GM18498 (cell line): ENCODE measurements around the gene PPIF.

ENCODE experiments used
- ATAC-seq: cut with Tn5 transposase; IDR thresholded peaks from one replicate; pipeline ENCODE4 v1.9.1; 2021; ENCODE audit warnings: mild to moderate bottlenecking, moderate library complexity; ENCODE audit not compliant: unreplicated experiment

PPIF gene

DNA sequence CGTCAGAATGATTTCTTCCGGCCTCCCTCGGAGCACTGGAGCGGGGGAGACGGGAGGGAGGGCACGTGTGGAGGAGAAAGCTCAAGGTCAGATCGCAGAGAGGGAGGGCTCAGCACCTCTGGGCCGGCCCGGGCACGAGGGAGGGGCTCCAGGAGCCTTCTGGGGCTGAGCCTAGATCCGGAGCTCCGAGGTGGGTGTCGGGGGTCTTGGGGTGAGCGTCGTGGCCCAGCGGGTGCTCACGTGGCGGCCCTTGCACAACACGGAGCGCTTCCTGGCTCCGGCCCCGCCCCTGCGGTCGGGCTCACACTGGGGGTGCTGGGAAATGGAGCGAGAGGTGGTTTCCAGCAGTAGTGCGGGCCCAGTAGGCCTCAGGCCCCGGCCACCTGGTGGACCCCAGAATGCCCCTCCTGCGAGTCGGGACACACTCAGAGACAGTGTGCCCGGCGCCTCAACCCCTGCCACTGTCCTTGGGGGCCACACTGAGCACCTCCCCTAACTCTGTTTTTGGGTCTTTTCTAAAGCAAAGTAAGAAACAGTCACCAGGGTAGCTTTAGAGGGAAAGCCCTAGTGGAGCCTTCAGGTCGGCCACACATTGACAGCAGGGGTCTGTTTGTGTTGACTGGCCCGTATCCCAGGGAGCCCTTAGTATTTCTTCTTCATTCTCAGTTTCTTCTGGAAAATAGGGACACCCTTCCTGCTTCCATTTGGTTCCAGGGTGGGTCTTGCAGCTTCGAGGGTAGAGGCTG lies 798 bp downstream of the PPIF start:
- ATAC-seq, result peak; percentile 73

DNA sequence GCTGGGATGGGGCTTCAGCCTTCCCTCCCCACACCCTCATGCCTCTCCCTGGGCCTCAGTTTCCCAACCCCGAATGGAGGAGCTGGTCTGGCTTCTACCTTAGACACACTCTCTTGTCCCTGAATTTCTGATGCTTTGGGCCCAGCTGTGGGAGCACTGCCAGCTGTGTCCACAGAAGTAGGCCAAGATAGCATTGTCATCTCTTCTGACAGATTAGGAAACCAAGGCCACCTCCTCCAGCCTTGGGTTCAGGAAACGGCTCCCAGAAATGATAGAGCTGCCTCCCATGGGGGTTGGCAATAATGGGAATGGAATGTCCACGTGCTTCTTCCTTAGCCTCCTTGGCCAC lies 1.3 kb downstream of the PPIF start:
- ATAC-seq, result no peak

DNA sequence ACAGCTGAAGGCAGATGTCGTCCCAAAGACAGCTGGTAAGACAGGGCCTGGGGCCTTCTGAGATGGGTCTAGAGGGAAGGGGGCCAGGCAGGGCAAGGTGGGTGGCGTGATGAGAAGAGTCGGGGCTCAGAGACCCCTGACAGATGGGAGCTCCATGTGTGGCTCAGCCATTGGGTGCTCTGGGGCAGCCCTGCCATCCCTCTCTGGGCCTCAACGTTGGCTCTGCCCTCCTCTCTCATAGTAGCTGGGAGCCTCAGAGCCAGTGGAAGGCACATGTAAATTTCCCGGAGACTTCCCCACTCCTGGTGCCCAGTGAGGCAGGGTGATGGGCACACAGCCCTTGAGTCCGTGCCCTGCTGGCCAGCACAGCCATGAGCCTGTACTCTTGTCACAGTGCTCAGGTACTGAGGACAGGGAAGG lies 1.8 kb downstream of the PPIF start:
- ATAC-seq, result no peak

DNA sequence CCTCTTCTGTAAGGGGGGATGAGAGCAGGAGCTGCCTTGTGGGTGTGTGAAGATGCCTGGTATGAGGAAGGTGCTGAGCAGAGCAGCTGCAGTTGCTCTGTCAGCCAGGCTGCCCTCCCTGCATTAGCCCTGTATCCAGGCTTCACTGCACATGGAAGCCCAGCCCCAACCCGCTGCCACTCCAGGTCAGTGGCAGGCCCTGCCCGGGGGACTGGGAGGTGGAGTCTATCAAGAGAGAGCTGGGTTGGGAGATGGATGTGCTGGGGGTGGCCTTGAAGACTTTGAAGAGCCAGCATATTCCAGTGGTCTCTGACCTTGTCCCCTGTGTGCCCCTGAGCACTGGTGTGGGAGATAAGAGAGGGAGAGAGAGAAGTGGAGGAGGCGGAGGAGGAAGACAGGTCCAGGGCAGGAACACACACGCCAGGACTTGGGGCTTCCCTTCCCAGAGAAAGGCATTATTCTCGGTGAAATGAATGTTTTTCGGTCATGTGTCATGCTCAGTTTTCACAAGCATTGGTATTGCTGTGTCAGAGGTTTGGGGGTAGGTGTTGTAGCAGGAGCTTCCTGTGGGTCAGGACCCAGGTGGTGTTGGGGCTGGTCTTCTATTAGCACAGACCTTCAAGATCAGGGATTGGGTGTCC lies 2.6 kb downstream of the PPIF start:
- ATAC-seq, result no peak

DNA sequence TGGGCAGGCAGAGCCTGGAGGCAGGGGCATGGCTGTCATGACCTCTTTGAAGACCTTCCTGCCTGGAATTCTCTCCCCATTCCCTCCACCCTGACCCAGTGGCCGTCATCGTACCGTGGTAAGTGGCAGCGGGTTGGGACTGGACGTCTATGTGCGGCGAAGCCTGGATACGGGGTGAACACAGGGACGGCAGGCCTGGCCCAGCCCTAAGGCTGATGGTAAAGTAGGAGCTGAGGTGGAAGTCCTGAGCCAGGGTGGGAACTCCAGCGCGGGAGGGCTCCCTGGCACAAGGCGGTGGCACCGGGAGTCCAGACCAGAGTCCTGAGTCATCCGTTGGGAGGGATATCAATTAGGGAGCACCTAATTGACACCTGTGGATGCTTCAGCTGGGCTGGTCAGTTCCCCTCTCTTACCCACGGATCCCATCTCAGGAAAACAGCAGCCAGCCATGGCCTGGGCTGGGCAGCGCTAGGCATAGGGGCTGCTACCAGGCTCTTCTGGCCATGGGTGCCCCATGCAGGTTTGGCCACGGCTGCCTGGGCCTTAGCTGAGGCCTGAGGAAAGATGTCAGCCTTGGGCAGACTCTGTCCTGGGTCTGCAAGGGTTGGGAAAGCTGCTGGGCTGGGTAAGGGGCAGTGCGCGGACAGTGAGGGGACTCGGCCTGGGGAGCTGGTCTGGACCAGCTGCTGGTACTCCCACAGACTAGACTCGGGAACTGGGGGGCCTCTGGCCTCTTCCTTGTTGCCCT lies 3.3 kb downstream of the PPIF start:
- ATAC-seq, result no peak

DNA sequence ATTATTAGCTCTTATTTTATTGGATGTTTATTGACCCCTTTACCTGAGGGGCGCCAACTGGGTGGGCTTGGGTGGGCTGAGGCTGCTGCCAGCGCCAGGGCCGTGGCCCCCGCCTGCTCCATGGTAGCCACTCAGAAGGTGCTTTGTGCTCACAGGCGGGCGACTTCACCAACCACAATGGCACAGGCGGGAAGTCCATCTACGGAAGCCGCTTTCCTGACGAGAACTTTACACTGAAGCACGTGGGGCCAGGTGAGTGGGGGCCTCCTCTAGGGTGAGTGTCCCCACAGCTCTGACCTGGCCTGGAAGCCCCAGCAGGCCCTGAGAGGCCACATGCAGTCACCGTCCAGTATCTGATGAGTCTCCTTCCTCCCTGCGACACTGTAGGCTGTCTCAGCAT lies 4.1 kb downstream of the PPIF start:
- no peak for ATAC-seq

DNA sequence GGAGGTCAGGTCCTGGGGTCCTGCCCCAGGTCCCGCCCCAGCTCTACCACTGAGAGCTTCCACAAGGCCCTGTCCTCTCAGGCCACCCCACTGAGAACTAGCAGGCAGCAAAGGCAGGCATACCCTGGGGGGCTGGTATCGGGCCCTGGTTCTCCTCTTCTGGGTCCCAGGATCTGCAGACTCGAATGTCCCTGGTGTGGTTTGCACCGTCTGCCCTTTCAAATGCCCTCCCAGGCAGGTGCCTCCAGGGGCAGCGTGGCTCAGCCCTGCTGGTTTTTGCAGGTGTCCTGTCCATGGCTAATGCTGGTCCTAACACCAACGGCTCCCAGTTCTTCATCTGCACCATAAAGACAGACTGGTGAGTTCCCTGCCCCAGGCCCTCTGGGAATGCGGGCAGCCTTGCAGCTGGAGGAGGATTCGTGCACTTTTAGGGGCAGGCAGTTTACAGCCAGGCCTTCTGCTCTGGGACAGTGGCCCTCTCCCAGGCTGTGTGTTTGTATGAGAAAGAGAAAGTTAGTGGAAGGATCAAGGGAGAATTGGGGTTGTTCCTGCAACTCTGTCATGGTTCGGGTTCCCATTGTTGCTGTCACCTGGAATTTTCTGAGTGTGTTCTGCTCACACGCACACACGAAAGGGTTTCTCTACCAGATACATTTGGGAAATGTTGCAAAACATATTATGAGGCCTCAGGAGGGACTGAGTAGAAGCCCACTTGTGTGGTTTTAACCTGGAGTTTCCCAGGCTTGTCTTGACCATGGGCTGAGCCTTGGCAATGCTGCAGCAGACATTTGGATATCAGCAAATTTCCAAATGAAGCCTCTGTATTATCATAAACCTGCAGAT lies 5.0 kb downstream of the PPIF start:
- no peak for ATAC-seq

DNA sequence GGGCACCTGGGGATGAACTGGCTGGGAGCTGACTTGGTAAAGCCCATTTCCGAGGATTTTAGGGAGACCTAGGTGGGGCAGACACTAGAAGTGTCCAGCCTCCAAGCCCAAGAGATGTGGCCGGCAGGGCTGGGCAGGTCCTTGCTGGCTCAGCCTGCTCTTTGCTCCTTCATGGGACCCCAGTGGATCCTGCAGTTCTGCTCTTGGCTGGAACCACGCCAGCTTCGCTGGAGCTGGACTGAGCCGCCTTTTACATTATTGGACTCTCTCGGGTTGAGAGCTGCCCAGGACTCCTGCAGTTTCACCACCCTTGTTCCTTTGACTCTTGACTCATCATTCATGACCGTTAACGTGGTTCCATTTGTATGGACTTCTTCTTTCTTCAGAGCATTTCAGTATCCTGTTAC lies 5.7 kb downstream of the PPIF start:
- no peak for ATAC-seq

DNA sequence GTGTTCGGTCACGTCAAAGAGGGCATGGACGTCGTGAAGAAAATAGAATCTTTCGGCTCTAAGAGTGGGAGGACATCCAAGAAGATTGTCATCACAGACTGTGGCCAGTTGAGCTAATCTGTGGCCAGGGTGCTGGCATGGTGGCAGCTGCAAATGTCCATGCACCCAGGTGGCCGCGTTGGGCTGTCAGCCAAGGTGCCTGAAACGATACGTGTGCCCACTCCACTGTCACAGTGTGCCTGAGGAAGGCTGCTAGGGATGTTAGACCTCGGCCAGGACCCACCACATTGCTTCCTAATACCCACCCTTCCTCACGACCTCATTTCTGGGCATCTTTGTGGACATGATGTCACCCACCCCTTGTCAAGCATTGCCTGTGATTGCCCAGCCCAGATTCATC lies 6.5 kb downstream of the PPIF start:
- no peak for ATAC-seq

DNA sequence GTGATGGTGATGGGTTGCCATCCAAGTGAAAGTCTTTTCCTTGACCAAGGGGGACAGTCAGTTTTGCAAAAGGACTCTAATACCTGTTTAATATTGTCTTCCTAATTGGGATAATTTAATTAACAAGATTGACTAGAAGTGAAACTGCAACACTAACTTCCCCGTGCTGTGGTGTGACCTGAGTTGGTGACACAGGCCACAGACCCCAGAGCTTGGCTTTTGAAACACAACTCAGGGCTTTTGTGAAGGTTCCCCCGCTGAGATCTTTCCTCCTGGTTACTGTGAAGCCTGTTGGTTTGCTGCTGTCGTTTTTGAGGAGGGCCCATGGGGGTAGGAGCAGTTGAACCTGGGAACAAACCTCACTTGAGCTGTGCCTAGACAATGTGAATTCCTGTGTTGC lies 6.9 kb downstream of the PPIF start:
- ATAC-seq, result no peak

DNA sequence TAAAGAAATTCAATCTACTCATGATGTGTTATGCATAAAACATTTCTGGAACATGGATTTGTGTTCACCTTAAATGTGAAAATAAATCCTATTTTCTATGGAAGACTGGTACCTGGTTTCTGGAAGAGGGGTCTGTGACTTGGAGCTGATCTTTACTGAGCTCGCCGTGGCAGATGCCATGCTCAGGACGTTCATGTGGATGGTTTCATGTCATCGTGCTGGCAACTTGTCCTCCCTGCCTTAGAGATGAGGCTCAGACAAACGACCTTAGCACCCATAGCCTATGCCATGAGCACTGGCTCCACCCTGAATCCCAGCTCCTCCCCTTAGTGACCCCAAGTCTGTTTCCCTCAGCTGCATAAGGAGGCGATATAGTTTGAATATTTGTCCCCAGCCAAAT lies 7.3 kb downstream of the PPIF start:
- ATAC-seq, result no peak

DNA sequence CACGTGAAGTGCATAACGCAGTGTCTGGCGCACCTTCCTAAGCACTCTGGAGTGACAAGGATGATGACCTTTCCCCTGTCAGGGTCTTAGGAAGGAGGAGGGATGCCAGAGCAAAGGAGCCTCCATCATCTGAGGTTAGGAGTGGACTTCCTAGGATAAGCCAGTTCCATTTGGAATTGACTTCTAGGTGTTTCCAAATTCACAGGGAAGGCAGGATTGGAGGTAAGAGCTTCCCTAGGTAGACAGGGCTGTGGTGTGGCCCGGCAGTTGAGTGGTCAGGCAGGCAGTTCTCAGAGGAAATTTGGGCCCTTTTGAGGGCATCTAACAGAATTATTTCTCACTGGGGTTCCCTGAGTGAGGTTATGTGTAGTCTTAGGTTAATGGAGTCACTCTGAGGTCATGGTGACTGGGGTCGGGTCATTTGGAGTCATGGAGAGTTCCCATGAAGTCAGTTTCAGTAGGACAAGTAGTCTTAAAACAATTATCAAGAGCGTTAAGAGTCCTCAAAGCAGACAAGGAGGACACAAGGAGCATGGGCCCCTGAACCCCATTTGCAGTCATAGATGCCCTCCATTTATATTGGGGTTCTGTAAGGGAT lies 8.2 kb downstream of the PPIF start:
- ATAC-seq, result no peak

DNA sequence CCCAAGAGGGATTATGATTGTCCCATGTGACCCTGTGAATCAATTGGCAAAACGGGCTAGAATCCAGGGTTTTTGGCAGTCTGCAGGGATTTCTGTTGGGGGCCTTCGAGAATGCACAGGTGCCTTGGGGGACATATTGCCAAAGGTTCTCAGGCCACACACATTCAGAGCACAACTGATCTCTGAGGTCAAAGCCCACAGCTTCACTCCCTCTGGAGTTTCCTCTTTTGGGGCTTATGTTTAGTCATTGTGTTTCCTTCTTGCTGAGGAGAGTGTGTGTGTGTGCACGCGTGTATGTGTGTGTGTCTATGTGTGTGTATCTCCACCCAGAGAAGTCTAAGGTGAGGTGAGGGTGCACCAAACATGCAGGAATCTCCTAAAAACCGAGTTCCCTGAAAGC lies 8.8 kb downstream of the PPIF start:
- no peak for ATAC-seq

DNA sequence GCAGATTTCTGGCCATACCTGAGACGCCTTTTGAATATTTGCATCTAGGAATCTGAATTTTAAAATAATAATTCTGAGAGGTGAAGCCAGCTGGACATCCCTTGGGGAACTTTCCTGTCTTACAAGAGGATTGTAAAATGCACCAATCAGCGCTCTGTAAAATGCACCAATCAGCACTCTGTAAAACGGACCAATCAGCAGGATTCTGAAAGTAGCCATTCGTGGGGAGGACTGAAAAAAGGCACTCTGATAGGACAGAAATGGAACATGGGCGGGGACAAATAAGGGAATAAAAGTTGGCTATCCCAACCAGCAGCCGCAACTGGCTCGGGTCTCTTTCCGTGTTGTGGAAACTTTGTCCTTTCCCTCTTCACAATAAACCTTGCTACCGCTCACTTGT lies 9.9 kb downstream of the PPIF start:
- ATAC-seq, result no peak

DNA sequence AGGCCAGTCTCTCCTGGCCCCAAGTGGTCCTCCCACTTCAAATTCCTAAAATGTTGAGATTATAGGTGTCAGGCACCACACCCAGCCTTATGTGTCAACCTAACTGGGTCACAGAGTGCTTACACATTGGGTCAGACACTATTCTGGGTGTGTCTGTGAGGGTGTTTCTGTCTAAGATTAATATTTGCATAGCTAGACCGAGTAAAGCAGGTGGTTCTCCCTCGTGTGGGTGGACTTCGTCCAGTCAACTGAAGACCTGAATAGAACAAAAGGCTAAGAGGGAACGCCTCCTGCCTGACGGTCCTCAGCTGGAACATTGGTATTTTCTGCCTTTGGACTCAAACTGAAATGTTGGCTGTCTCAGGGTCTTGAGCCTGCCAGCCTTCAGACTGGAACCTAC lies 11.5 kb downstream of the PPIF start:
- ATAC-seq, result no peak

DNA sequence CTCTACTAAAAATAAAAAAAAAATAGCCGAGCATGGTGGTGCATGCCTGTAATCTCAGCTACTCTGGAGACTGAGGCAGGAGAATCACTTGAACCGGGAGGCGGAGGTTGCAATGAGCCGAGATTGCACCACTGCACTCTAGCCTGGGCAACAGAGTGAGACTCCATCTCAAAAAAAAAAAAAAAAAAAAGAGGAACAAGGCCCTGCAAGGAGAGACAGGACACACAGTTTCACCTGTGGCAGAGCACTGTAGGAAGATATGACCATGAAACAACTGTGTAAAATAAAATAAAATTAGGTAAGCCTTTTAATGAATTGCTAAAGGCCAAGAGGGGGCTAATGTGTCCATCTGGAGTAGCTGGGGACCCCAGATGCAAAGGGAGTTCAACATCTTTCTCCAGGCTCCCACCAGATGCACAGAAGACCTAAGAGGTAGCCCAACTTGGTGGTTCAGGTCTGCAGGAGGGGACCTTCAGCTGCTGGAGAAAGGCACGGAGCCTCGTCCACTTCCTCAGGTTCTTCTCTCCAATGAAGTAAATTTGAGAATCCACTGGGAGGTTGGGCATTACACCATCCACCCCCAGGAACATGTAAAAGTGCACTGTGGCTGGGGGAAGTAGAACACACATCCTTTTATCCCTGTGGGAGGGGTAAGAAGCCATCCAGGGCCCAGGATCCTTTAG lies 12.7 kb downstream of the PPIF start:
- ATAC-seq, result no peak

DNA sequence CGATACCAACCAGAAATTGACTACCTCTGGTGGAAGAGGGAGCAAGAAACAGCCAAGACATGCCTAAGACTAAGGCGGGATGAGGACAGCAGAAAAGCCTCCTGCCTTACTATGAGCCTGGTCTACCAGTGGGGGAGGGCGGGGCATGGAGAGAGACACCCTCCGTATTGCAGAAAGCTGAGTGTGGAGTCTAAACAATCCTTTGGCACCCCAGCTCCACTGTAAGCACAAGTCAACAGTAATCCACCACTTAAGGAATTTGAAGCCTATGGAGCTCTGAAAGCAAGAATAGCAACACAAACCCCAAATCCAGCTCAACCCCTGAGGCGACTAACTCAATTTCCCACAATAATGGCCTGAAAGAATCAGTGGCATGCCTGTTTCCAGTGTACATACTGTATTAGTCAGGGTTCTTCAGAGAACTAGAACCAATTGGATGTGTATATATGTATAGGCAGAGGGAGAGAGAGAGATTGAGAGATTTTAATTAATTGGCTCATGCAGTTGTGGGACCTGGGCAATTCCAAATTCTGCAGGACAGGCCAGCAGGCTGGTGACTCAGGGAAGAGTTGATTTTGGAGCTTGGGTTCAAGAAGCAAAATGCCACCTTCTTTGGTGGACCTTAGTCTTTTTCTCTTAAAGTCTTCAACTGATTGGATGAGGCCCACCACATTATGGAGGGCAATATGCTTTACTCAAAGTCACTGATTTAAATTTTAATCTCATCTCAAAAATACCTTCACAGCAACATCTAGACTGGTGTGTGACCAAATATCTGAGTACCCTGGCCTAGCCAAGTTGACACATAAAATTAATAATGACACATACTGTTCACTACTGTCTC lies 13.5 kb downstream of the PPIF start:
- ATAC-seq, result no peak

DNA sequence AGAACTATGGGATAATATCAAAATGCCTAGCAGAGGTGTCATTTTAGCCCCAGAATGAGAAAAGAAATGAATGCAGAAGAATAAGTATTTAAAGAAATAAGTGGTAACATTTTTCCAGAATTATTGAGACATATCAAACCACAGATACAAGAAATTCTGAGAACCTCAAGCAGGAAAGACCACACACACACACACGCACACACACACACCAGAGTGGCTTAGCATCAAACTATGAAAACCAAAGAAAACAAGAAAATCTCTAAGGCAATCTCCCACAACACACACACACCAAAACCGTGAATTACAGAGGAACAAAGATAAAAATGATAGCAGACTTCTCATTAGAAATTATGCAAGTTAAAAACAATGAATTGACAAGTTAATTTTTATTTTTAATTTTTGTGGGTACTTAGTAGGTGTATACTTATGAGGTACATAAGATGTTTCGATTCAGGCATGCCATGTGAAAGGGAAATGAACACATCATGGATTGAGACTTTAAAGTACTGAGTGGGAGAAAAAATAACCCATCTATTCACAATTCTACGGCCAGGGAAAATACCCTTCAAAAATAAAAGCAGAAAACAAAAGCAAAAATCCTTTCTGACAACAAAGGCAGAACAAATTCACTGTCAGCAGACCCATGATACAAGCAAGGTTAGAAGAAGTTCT lies 14.6 kb downstream of the PPIF start:
- no peak for ATAC-seq
